ENCODE results near the gene GPALPP1.

DNA sequence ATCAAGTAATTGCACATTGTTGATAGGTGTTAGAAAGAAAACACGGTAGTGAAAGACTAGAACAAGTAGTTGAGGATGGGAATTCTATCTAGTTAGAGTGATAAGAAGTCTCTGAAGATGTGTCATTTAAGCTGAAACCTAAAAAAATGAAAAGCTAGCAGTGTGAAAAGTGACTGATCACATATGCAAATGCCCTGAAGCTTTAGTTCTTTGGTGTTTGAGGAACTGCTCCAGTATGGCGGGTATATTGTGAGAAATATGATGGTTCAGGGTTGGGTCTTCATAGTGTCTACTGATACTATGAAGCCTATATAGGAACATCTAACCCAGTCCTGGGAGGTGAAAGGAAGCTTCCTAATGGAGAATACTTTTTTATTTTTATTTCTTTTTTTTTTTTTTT lies 45.0 kb downstream of the GPALPP1 start:
- TF ChIP-seq, protein P1, sequence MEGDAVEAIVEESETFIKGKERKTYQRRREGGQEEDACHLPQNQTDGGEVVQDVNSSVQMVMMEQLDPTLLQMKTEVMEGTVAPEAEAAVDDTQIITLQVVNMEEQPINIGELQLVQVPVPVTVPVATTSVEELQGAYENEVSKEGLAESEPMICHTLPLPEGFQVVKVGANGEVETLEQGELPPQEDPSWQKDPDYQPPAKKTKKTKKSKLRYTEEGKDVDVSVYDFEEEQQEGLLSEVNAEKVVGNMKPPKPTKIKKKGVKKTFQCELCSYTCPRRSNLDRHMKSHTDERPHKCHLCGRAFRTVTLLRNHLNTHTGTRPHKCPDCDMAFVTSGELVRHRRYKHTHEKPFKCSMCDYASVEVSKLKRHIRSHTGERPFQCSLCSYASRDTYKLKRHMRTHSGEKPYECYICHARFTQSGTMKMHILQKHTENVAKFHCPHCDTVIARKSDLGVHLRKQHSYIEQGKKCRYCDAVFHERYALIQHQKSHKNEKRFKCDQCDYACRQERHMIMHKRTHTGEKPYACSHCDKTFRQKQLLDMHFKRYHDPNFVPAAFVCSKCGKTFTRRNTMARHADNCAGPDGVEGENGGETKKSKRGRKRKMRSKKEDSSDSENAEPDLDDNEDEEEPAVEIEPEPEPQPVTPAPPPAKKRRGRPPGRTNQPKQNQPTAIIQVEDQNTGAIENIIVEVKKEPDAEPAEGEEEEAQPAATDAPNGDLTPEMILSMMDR (IDR thresholded peaks at IDR 0.05) = no peak
- no peak for TF ChIP-seq POLR2A (IDR thresholded peaks at IDR 0.05)

All from ovary (tissue), 3 donors.